A549 (cell line): ENCODE data around the gene BCAS1.

ENCODE experiments used
- CTCF ChIP-seq: fragments of >200 bp; sonication (Bioruptor Twin); formaldehyde crosslinking; IDR thresholded peaks from 3 replicates; pipeline ENCODE4 v1.5.1; 2016
- EP300 ChIP-seq, 2 experiments: fragments of >200 bp; sonication (Bioruptor Twin); formaldehyde crosslinking; IDR thresholded peaks; 2 replicates in 1 of 2; 3 replicates in 1 of 2; pipeline ENCODE4 v1.6.1; 2016 to 2017
- POLR2A ChIP-seq: IDR thresholded peaks from 2 replicates; pipeline ENCODE4 v1.6.1; 2012; ENCODE audit warnings: mild to moderate bottlenecking, low read length

GRCh38 chr20:54019127-54019526 is 51.3 kb downstream of the BCAS1 start:
- TF ChIP-seq POLR2A (no peak), EP300 (IDR thresholded peaks at IDR 0.05) (no peak), CTCF (no peak)
